ENCODE measurements around the gene SLC25A20. TPM values are rescaled to one million over a fixed set of nuclear protein-coding genes. Genes with fewer than 3 reads are reported as not detected.

SLC25A20 gene
- total RNA-seq, 6 experiments from 2014 or later, result 20.4 to 25.2 (median 22.0) TPM

GRCh38 chr3:48896936-48897335 lies 1.7 kb downstream of the SLC25A20 start:
- H3K4me3 Mint-ChIP-seq, result no peak overlapping the region; the same call in 1 of the 2 replicates
- H3K36me3 Mint-ChIP-seq (ENCODE audit: low read depth), result no peaks in the 10 kb centered on the region
- no peaks in the 10 kb centered on the region; the same call in none of the 2 replicates for H3K27me3 Mint-ChIP-seq (ENCODE audit: insufficient read depth)
- no peaks in the 10 kb centered on the region for H3K9me3 Mint-ChIP-seq
- DNase-seq, result no peak
- peaks cover 25% of the 10 kb centered on the region for H3K4me1 Mint-ChIP-seq (ENCODE audit: low read depth)
- TF ChIP-seq, protein P1, sequence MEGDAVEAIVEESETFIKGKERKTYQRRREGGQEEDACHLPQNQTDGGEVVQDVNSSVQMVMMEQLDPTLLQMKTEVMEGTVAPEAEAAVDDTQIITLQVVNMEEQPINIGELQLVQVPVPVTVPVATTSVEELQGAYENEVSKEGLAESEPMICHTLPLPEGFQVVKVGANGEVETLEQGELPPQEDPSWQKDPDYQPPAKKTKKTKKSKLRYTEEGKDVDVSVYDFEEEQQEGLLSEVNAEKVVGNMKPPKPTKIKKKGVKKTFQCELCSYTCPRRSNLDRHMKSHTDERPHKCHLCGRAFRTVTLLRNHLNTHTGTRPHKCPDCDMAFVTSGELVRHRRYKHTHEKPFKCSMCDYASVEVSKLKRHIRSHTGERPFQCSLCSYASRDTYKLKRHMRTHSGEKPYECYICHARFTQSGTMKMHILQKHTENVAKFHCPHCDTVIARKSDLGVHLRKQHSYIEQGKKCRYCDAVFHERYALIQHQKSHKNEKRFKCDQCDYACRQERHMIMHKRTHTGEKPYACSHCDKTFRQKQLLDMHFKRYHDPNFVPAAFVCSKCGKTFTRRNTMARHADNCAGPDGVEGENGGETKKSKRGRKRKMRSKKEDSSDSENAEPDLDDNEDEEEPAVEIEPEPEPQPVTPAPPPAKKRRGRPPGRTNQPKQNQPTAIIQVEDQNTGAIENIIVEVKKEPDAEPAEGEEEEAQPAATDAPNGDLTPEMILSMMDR (IDR thresholded peaks at IDR 0.05), result no peak
- peak overlapping the region; percentile 44 for H3K27ac Mint-ChIP-seq

DNA sequence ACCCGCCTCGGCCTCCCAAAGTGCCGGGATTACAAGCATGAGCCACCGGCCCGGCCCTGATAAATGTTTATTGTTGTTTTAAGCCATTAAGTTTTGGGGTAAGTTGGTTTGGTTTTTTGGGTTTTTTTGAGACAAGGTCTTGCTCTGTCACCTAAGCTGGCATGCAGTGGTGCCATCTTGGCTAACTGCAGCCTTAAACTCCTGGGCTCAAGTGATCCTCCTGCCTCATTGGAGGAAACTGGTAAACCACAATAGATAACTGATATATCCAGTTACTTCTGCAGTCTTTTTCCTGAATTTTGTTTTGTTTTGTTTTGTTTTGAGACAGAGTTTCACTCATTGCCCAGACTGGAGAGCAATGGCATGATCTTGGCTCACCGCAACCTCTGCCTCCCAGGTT lies 4.2 kb downstream of the SLC25A20 start:
- Mint-ChIP-seq H3K4me3 (no peak overlapping the region), H3K4me1 (ENCODE audit: low read depth) (peaks cover 30% of the 10 kb centered on the region), H3K36me3 (ENCODE audit: low read depth) (peaks cover 5% of the 10 kb centered on the region), H3K27me3 (ENCODE audit: insufficient read depth) (no peaks in the 10 kb centered on the region; the same call in 1 of the 2 replicates), H3K9me3 (no peaks in the 10 kb centered on the region), H3K27ac (no peak overlapping the region)
- TF ChIP-seq, protein P1 (IDR thresholded peaks at IDR 0.05), result no peak
- no peak for DNase-seq

DNA sequence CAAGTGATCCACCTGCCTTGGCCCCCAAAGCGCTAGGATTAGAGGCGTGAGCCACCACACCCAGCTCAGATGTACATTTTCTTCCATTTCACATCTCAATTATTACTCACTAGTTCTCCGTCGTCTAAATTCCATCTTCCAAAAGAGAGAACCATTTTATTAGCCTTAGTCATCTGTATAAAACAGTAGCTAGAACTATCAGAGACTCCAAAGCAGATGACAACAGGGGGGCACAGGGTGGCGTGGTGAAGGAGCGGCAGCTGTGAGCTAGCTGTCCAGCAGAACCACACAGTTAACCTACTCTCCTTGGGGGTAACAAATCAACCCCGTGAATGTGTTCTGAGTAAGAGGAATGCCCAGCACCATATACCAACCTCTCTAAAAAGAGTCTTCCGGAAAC lies 7.1 kb downstream of the SLC25A20 start:
- no peak for DNase-seq
- Mint-ChIP-seq H3K27ac (no peak overlapping the region), H3K36me3 (ENCODE audit: low read depth) (peaks cover 10% of the 10 kb centered on the region), H3K27me3 (ENCODE audit: insufficient read depth) (no peaks in the 10 kb centered on the region; the same call in 1 of the 2 replicates), H3K4me3 (no peak overlapping the region), H3K9me3 (no peaks in the 10 kb centered on the region), H3K4me1 (ENCODE audit: low read depth) (peaks cover 7% of the 10 kb centered on the region)
- TF ChIP-seq, protein P1 (IDR thresholded peaks at IDR 0.05), result no peak

DNA sequence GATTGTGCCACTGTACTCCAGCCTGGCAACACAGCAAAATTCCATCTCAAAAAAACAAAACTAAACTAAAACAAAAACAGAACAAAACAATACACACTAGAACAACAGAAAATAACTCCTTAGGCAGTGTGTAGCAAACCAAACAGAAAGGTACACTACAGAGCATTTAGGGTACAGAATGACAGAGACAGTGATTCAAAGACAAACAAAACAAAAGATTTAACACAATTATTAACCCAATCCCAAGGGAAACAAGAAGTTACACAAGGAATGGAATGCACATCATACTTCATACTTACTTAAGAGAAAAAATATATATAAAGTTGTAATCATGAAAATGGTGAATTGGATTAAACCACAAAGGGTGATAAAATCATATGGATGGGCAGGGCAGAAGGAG lies 12.9 kb downstream of the SLC25A20 start:
- H3K27me3 Mint-ChIP-seq (ENCODE audit: insufficient read depth), result no peaks in the 10 kb centered on the region
- peaks cover 6% of the 10 kb centered on the region; the same call in 1 of the 2 replicates for H3K4me1 Mint-ChIP-seq (ENCODE audit: low read depth)
- H3K9me3 Mint-ChIP-seq, result no peaks in the 10 kb centered on the region
- H3K36me3 Mint-ChIP-seq (ENCODE audit: low read depth), result peaks cover 5% of the 10 kb centered on the region; the same call in 1 of the 2 replicates
- no peak for DNase-seq
- TF ChIP-seq, protein P1 (IDR thresholded peaks at IDR 0.05), result no peak
- H3K4me3 Mint-ChIP-seq, result no peak overlapping the region
- H3K27ac Mint-ChIP-seq, result no peak overlapping the region

DNA sequence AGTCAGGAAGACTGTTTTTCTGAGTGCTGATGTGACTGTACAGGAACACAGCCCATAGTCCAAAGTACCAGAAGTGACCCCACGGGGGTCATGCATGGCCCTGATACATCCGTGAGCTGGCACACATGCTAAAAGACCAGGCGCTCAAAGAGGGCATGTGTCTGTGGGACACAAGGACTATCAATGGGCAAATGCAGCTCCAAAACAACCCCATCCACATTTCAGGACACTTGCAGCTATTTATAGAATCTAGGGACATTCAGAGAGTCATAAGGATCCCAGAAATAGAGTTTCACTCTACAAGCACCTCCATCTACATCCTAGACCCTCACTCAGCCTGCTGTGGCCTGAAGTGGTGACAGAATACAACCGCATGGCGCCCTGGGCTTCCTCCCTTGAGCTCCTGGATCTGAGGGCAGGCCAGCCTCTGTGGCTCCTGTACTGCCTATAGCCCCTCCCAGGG lies 17.0 kb downstream of the SLC25A20 start:
- no peak for DNase-seq
- Mint-ChIP-seq H3K36me3 (ENCODE audit: low read depth) (peaks cover 10% of the 10 kb centered on the region), H3K4me1 (ENCODE audit: low read depth) (peaks cover 12% of the 10 kb centered on the region), H3K4me3 (no peak overlapping the region), H3K27me3 (ENCODE audit: insufficient read depth) (no peaks in the 10 kb centered on the region), H3K27ac (no peak overlapping the region), H3K9me3 (no peaks in the 10 kb centered on the region)
- TF ChIP-seq, protein P1 (IDR thresholded peaks at IDR 0.05), result no peak

DNA sequence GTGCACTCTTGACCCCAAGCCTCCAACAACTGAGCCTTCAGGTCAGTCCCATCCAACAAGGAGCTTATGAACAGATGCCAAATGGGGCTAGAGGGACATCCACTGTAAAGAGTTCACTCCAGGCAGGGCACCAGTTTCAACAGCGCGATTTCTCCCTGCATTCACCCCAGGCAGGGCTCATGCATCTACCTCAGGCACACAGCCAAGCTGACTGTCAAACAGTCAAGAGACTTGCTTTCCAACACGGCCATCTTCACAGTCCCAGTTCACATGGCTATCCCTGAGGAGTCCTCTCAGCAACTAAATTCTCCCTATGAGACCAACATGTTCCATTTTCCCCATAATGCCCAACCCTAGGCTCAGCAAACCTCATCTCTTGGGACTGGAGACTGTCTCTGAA lies 17.7 kb downstream of the SLC25A20 start:
- TF ChIP-seq, protein P1 (IDR thresholded peaks at IDR 0.05), result no peak
- peaks cover 11% of the 10 kb centered on the region for H3K4me1 Mint-ChIP-seq (ENCODE audit: low read depth)
- H3K4me3 Mint-ChIP-seq, result no peak overlapping the region
- H3K9me3 Mint-ChIP-seq, result no peaks in the 10 kb centered on the region
- H3K27ac Mint-ChIP-seq, result no peak overlapping the region
- peaks cover 10% of the 10 kb centered on the region for H3K36me3 Mint-ChIP-seq (ENCODE audit: low read depth)
- DNase-seq, result no peak
- H3K27me3 Mint-ChIP-seq (ENCODE audit: insufficient read depth), result no peaks in the 10 kb centered on the region

All from HFFc6 (cell line).